CD1c-positive myeloid dendritic cell (primary cell): Measurements from ENCODE around the gene FBLN2.

Experiments used
- DNase-seq: peaks from one replicate; pipeline ENCODE4 v3.0.0-alpha.2; 2016; ENCODE audit errors: extremely low spot score

The FBLN2 gene

GRCh38 chr3:13582366-13583250 lies 33.7 kb downstream of the FBLN2 start:
- DNase-seq, result no peak

DNA sequence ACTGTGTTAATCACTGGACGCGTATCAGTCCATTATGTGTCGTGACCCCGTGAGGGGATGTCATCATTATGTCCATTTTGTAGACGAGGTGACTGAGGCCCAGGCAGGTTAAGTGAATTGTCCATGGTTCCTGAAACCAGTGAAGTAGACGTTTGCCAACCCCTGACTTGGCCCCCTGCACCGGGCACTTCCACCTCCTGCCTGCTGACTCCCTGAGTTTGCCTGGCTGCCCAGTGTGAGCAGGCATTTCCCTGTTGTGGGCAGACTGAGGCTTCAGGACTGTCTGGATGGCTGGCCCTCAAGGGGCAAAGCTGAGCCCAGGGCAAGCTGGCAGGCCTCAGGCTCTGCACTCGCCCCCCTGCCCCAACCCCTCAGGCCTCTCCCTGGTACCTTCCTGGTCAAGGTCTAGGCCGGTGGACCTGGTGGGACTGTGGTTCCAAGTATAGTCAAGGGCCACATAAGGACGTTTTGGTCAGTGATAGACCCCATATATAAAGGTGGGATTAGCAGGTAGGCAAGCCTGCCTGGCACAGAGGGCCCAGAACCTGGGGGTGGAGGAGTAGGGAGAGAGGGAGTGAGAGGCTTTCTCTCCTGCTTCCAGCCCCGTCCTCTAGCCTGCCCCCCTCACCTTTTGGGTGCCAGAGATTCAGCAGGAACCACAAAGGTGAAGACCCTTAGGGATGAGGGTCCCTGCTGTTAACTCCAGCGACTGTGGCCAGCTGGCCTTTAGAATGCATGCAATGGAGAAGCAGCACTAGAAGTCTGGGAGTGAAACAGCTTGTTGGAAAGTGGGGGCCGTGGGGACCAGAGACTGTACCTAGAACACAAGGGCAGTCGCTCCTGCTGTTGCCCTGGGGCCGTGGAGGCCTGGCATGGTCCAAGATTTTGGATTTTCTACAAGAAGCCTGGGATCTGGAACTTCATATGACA lies 34.6 kb downstream of the FBLN2 start:
- DNase-seq, result no peak

DNA sequence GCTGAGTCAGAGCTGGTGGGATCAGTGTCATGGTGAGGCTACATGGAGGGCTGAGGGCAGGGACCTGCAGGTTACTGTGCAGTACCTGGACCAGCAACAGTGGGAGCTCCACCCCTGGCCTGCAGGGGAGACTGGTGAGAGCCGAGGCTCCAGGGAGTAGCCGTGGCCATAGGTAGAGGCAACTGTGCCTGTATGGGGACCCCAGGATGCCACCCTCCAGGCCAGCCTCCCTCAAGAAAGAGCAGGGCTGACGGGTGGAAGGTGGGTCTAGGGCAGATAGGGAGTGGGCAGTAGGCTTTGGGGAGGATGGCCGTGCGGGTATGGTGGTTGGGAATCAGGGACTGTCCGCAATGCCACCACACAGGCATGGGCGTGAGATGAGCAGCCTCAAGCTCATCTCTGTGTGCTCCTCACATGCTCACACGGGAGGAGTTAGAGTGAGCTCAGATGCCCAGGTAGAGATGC lies 35.5 kb downstream of the FBLN2 start:
- DNase-seq, result no peak

GRCh38 chr3:13584901-13585300 lies 36.0 kb downstream of the FBLN2 start:
- DNase-seq, result no peak

GRCh38 chr3:13587442-13587841 lies 38.5 kb downstream of the FBLN2 start:
- no peak for DNase-seq

DNA sequence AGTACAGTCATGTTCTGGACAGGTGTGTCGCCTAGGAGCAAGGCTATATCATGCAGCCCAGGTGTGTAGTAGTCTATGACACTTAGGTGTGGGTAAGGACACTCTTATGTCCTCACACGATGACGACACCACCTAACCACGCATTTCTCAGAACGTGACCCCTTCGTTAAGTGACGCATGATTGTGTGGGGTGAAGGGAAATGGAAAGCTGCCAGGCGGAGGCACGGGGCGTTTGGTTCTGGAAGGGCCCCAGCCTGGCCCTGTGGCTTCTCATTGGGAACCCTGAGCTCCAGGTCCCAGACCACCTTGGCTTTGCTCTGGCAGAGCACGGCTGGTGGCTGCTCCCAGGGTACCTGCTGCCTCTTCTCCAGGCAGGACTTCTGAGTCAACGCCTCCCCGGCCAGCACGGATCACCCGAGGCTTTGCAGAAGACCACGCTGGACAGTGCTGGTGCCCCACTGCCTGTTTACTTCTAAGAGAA lies 39.3 kb downstream of the FBLN2 start:
- DNase-seq, result no peak

- DNase-seq, result no peak
Measured at GRCh38 chr3:13588993-13589392, 40.1 kb downstream of the FBLN2 start.

DNA sequence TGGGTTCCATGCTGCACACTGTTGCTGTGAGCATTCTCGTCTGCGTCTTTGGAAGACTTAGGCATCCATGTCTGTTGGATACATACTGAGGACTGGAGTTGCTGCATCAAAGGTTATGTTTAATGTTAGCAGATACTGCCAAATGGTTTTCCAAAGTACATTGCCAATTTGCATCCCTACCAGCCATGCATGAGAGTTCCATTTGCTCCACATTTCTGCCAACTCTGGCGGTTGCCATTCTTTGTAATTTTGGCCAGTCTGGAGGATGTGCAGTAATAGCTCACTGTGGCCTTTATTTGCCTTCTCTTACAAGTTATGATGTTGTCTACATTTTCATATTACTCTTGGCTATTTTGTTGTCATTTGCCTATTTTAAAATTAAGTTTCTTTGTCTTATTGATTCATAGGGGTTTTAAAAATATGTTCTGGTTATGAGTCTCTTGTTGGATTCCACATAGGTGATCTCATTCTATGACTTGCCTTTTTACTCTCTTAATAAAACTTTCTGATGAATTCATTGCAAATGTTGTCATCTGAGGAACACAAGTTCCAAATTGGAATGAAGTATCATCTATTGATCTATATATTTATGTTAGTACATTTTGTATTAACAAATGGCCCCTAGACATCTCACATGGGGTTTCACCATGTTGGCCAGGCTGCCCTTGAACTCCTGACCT lies 42.1 kb downstream of the FBLN2 start:
- no peak for DNase-seq

GRCh38 chr3:13593615-13594014 lies 44.7 kb downstream of the FBLN2 start:
- DNase-seq, result no peak

GRCh38 chr3:13594146-13594545 lies 45.2 kb downstream of the FBLN2 start:
- DNase-seq, result no peak

DNA sequence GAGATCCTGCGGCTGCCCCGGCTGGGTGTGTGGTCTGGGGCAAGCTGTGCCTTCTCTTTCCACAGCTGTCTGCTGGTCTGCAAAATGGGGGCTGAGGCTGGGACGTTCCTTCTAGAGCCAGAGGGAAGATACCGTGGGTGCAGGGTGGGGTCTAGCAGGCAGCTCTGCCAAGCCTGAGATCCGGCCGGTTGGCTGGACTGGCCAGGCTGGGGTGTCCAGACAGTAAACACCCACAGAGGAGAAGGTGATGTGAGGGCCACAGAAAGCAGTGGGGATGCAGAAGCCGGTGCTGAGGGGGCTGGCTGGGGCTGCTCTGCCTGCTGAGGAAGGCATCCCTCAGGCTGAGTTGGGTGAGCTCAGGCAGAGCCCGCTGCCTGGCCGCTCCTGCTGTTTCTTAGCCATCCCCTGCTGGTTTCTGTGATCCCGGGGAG lies 46.1 kb downstream of the FBLN2 start:
- DNase-seq, result no peak

- no peak for DNase-seq
Measured at GRCh38 chr3:13595485-13595884, 46.6 kb downstream of the FBLN2 start.

- no peak for DNase-seq
Measured at GRCh38 chr3:13596426-13597205, 47.7 kb downstream of the FBLN2 start.

- no peak for DNase-seq
Measured at GRCh38 chr3:13597661-13598060, 48.7 kb downstream of the FBLN2 start.

- no peak for DNase-seq
Measured at GRCh38 chr3:13598201-13598600, 49.3 kb downstream of the FBLN2 start.

- no peak for DNase-seq
Measured at GRCh38 chr3:13598926-13599886, 50.3 kb downstream of the FBLN2 start.

- no peak for DNase-seq
Measured at GRCh38 chr3:13599887-13600450, 51.0 kb downstream of the FBLN2 start.

DNA sequence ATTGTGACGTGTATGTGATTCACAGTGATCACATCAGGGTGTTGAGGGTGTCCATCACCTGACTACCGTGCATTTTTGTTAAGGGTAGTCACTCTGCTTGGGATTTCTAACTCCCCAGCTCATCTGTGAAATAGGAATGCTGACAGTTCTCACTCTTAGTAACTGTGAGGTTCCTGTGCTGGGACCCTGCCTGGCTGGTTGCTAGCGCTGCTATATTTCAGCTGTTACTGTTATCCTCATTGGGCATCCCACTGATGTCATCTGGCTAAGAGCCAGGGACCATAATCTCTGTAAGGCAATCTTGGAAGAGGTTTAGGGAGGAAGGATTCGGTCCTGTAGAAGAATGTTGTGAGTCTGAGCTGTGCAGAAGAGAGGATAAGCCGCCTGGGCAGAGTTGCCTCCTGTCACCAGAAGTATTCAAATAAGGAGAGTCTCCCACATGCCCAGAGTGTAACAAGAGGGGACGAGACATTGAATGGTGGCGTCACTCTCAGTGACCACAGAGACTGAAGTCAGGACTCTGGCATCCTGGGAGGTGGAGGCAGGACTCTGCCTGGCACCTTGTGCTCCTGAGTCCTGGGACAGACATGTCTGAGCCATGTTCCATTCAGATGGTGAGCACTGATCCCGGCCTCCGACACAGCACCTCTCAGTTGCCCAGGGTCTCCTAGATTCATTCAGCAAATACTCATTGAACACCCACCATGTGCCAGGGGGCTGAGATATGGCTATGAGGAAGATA lies 52.2 kb downstream of the FBLN2 start:
- DNase-seq, result no peak

DNA sequence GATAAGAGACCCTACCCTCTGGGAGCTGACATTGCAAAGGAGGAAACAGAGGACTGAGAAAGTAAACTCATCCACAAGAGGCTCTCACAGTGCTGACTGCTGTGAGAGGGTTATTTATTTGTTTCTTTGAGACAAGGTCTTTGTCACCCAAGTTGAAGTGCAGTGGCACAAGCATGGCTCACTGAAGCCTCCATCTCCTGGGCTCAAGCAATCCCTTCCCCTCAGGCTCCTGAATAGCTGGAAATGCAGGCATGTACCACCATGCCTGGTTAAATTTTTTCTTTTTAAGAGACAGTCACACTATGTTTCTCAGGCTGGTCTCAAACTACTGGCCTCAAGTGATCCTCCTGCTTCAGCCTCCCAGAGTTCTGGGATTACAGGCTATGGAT lies 52.8 kb downstream of the FBLN2 start:
- no peak for DNase-seq
